IMR-90 (cell line): Measurements from ENCODE around the gene MRAP2. TPM values are rescaled to one million over a fixed set of nuclear protein-coding genes. Genes with fewer than 3 reads are reported as not detected.

Experiments used
- ATAC-seq: fragments of 200-7000 bp; cut with Tn5 transposase; 2 replicates; pipeline ENCODE4 v1.9.1; 2020; ENCODE audit warnings: low read depth, mild to moderate bottlenecking, moderate library complexity
- BruUV-seq: library from RNA; stranded (reverse); fragments of 400-500 nt; replicated peaks from 2 replicates; lab custom pipeline; 2021; lab: Mats Ljungman, UMichigan
- CTCF ChIA-PET: fragments of 300-600 bp; formaldehyde crosslinking; extraction: SDS; loops from one replicate; lab custom pipeline; 2021; ENCODE audit warnings: antibody characterized with exemption; lab: Yijun Ruan, JAX
- POLR2A ChIA-PET: fragments of 300-600 bp; sonication (Branson Sonifier 250); formaldehyde crosslinking; loops from one replicate; lab custom pipeline; 2022; ENCODE audit warnings: antibody characterized with exemption; ENCODE audit not compliant: unreplicated experiment; lab: Charles Lee
- DNase-seq: peaks from one replicate; pipeline ENCODE4 v3.0.0; 2013
- H2AFZ ChIP-seq: replicated peaks from 2 replicates; pipeline ENCODE3; 2013; ENCODE audit warnings: low read length, mild to moderate bottlenecking; ENCODE audit not compliant: poor library complexity
- H2AK5ac ChIP-seq: 2 replicates; pipeline ENCODE4 v1.6.1; 2013; ENCODE audit warnings: low read depth, low read length, inconsistent platforms
- H2AK9ac ChIP-seq: replicated peaks from 2 replicates; pipeline ENCODE3; 2013; ENCODE audit warnings: mild to moderate bottlenecking, low read depth, low read length, moderate library complexity; ENCODE audit not compliant: poor library complexity
- H2BK120ac ChIP-seq: 2 replicates; pipeline ENCODE4 v1.6.1; 2013; ENCODE audit warnings: low read depth, low read length, inconsistent platforms
- H2BK15ac ChIP-seq: 3 replicates; pipeline ENCODE4 v1.6.1; 2013; ENCODE audit warnings: low read depth, low read length, inconsistent platforms
- H2BK20ac ChIP-seq: 2 replicates; pipeline ENCODE4 v1.6.1; 2013; ENCODE audit warnings: low read depth, mild to moderate bottlenecking, inconsistent platforms, low read length, moderate library complexity
- H2BK5ac ChIP-seq: 2 replicates; pipeline ENCODE4 v1.6.1; 2013; ENCODE audit warnings: mild to moderate bottlenecking, low read depth, low read length, inconsistent platforms; ENCODE audit not compliant: poor library complexity, severe bottlenecking
- H3K14ac ChIP-seq: replicated peaks from 2 replicates; pipeline ENCODE4 v1.6.1; 2013; ENCODE audit warnings: low read depth, low read length, inconsistent platforms
- H3K18ac ChIP-seq: 2 replicates; pipeline ENCODE4 v1.6.1; 2013; ENCODE audit warnings: low read depth, low read length, control low read depth
- H3K23ac ChIP-seq: 2 replicates; pipeline ENCODE4 v1.6.1; 2013; ENCODE audit warnings: low read depth, low read length, inconsistent platforms
- H3K27ac ChIP-seq: 2 replicates; pipeline ENCODE4 v1.5.1; 2013; ENCODE audit warnings: mild to moderate bottlenecking, control low read depth, low read length; ENCODE audit not compliant: insufficient read depth
- H3K27me3 ChIP-seq: 2 replicates; pipeline ENCODE4 v1.6.1; 2013; ENCODE audit warnings: low read length; ENCODE audit not compliant: control insufficient read depth, insufficient read depth
- H3K36me3 ChIP-seq: 2 replicates; pipeline ENCODE4 v1.6.1; 2013; ENCODE audit warnings: low read length, mixed read lengths; ENCODE audit not compliant: control insufficient read depth, insufficient read depth
- H3K4ac ChIP-seq: 2 replicates; pipeline ENCODE4 v1.6.1; 2013; ENCODE audit warnings: low read depth, low read length, inconsistent platforms
- H3K4me1 ChIP-seq: 2 replicates; pipeline ENCODE4 v1.6.1; 2013; ENCODE audit warnings: low read length, mixed read lengths; ENCODE audit not compliant: control insufficient read depth, insufficient read depth
- H3K4me2 ChIP-seq: 2 replicates; pipeline ENCODE4 v1.6.1; 2013; ENCODE audit warnings: low read depth, mild to moderate bottlenecking, control low read depth, low read length, moderate library complexity
- H3K4me3 ChIP-seq: 2 replicates; pipeline ENCODE4 v1.5.1; 2013; ENCODE audit warnings: low read depth, mild to moderate bottlenecking, control low read depth, low read length, moderate library complexity; ENCODE audit not compliant: insufficient read depth
- H3K56ac ChIP-seq: 2 replicates; pipeline ENCODE4 v1.6.1; 2013; ENCODE audit warnings: low read length, inconsistent platforms; ENCODE audit not compliant: insufficient read depth; ENCODE audit errors: extremely low read depth
- H3K79me1 ChIP-seq, 2 experiments: 2 replicates each; pipeline ENCODE4 v1.6.1; 2013; ENCODE audit warnings: low read length in 2 of 2, inconsistent platforms in 1 of 2, low read depth in 1 of 2
- H3K9ac ChIP-seq: 2 replicates; pipeline ENCODE4 v1.6.1; 2013; ENCODE audit warnings: low read depth, low read length, control low read depth
- H3K9me1 ChIP-seq: 2 replicates; pipeline ENCODE4 v1.6.1; 2013; ENCODE audit warnings: low read length, inconsistent platforms; ENCODE audit not compliant: insufficient read depth
- H3K9me3 ChIP-seq: 2 replicates; pipeline ENCODE4 v1.6.1; 2013; ENCODE audit warnings: low read length; ENCODE audit not compliant: control insufficient read depth, insufficient read depth
- H4K20me1 ChIP-seq: 2 replicates; pipeline ENCODE4 v1.6.1; 2013; ENCODE audit warnings: low read length, inconsistent platforms; ENCODE audit not compliant: insufficient read depth
- H4K5ac ChIP-seq: 2 replicates; pipeline ENCODE4 v1.6.1; 2013; ENCODE audit warnings: mild to moderate bottlenecking, low read depth, low read length, control low read depth
- H4K8ac ChIP-seq, 2 experiments: 2 replicates each; pipeline ENCODE4 v1.6.1; 2013; ENCODE audit warnings: low read depth in 2 of 2, low read length in 2 of 2, control low read depth in 1 of 2, inconsistent platforms in 1 of 2
- H4K91ac ChIP-seq: 2 replicates; pipeline ENCODE4 v1.6.1; 2013; ENCODE audit warnings: low read depth, low read length, inconsistent platforms; ENCODE audit not compliant: insufficient read depth
- BHLHE40 ChIP-seq: fragments of 150-350 bp; IDR thresholded peaks from 2 replicates; pipeline ENCODE4 v1.6.1; 2016; ENCODE audit warnings: mild to moderate bottlenecking, low read depth, low read length
- CEBPB ChIP-seq: IDR thresholded peaks from 2 replicates; pipeline ENCODE4 v1.6.1; 2012; ENCODE audit warnings: low read depth, low read length, improper control_type of control experiment
- CHD1 ChIP-seq: IDR thresholded peaks from 2 replicates; pipeline ENCODE4 v1.6.1; 2012; ENCODE audit warnings: low read depth, low read length, improper control_type of control experiment
- ELK1 ChIP-seq: fragments of 150-350 bp; IDR thresholded peaks from 2 replicates; pipeline ENCODE4 v1.6.1; 2016; ENCODE audit warnings: low read depth, mild to moderate bottlenecking, low read length, moderate library complexity, borderline replicate concordance
- FOS ChIP-seq: fragments of 150-350 bp; IDR thresholded peaks from 2 replicates; pipeline ENCODE4 v1.6.1; 2016; ENCODE audit warnings: low read depth, low read length
- MAFK ChIP-seq: IDR thresholded peaks from 2 replicates; pipeline ENCODE4 v1.6.1; 2012; ENCODE audit warnings: low read depth, low read length, improper control_type of control experiment
- MXI1 ChIP-seq: IDR thresholded peaks from 2 replicates; pipeline ENCODE4 v1.6.1; 2012; ENCODE audit warnings: low read depth, mild to moderate bottlenecking, low read length, moderate library complexity, borderline replicate concordance
- POLR2A ChIP-seq: IDR thresholded peaks from 2 replicates; pipeline ENCODE4 v1.6.1; 2012; ENCODE audit warnings: mild to moderate bottlenecking, low read depth, low read length
- RAD21 ChIP-seq: IDR thresholded peaks from 2 replicates; pipeline ENCODE4 v1.6.1; 2012; ENCODE audit warnings: low read length, improper control_type of control experiment
- RCOR1 ChIP-seq: IDR thresholded peaks from 2 replicates; pipeline ENCODE4 v1.6.1; 2012; ENCODE audit warnings: mild to moderate bottlenecking, low read length, improper control_type of control experiment; ENCODE audit not compliant: insufficient replicate concordance
- RFX5 ChIP-seq: IDR thresholded peaks from 2 replicates; pipeline ENCODE4 v1.8.0; 2012; ENCODE audit warnings: low read depth, mild to moderate bottlenecking, low read length, moderate library complexity
- SMC3 ChIP-seq: fragments of 150-350 bp; IDR thresholded peaks from 2 replicates; pipeline ENCODE4 v1.6.1; 2016; ENCODE audit warnings: low read depth, mild to moderate bottlenecking, antibody characterized with exemption, low read length, moderate library complexity
- USF2 ChIP-seq: fragments of 150-350 bp; IDR thresholded peaks from 2 replicates; pipeline ENCODE4 v1.6.1; 2017; ENCODE audit warnings: mild to moderate bottlenecking, antibody characterized with exemption, low read length, low read depth
- WGBS, 2 experiments: methylation state at CpG; one replicate each; pipeline versions ENCODE4 v1.1.5 to v1.1.7; 2013; ENCODE audit warnings: missing lambda C conversion rate in 2 of 2; ENCODE audit not compliant: insufficient read length in 1 of 2; ENCODE audit errors: extremely low coverage in 2 of 2; 5-methylcytosine and 5-hydroxymethylcytosine counted together
- dilution Hi-C: fragments of 300-500 bp; cut with HindIII; formaldehyde crosslinking; loops from one replicate; pipeline ENCODE4 v1.14.3; 2018; ENCODE audit warnings: low sequenced_read_pairs; ENCODE audit not compliant: unreplicated experiment
- in situ Hi-C: fragments of 300-500 bp; cut with MboI; formaldehyde crosslinking; loops from 3 replicates; pipeline ENCODE4 v1.14.3; 2019; ENCODE audit warnings: low sequenced_read_pairs, inconsistent platforms, mixed read lengths
- intact Hi-C: fragments of 100-400 bp; cut with micrococcal nuclease; formaldehyde crosslinking; loops from 2 replicates; pipeline ENCODE4 v1.10.0; 2022
- polyA plus RNA-seq, 3 experiments: library from polyadenylated mRNA; depleted of rRNA; stranded (reverse); fragments of >200 nt; gene quantifications; 2 replicates each; pipeline ENCODE4 v1.2.3, GENCODE V29; 2012; ENCODE audit warnings: low replicate concordance in 1 of 3
- total RNA-seq: library from RNA; depleted of rRNA; stranded (reverse); fragments of >200 nt; gene quantifications from 2 replicates; pipeline ENCODE4 v1.2.3, GENCODE V29; 2012

The MRAP2 gene
- total and polyA plus RNA-seq, 2 of the 4 experiments (the other 2 are of a cell fraction), result 0.03 TPM; not detected in 1

GRCh38 chr6:83985308-83985713 lies 48.3 kb upstream of the MRAP2 start:
- Histone ChIP-seq H3K36me3 (no peaks in the 10 kb centered on the region), H2AFZ (no peak overlapping the region), H4K8ac (no peak overlapping the region), H2BK15ac (no peak overlapping the region), H3K9me3 (no peaks in the 10 kb centered on the region), H3K79me1 (no peaks in the 10 kb centered on the region), H4K91ac (no peak overlapping the region), H4K5ac (no peak overlapping the region), H3K27ac (no peak overlapping the region), H3K4ac (no peak overlapping the region), H3K9ac (no peak overlapping the region), H3K4me1 (no peaks in the 10 kb centered on the region), H2BK5ac (no peak overlapping the region), H3K27me3 (no peaks in the 10 kb centered on the region), H3K9me1 (no peaks in the 10 kb centered on the region), H2BK20ac (no peak overlapping the region), H3K56ac (no peak overlapping the region), H2BK120ac (no peak overlapping the region), H3K18ac (no peak overlapping the region), H4K20me1 (no peaks in the 10 kb centered on the region), H3K14ac (no peak overlapping the region), H2AK9ac (no peak overlapping the region), H3K4me2 (no peak overlapping the region), H3K23ac (no peak overlapping the region), H3K4me3 (no peak overlapping the region), H2AK5ac (no peak overlapping the region)
- WGBS, 2 experiments, result no CpG with 5 or more reads among the region's 1 CpG
- dilution Hi-C loops, result no loop called here
- TF ChIP-seq RFX5, result no peak
- no peak for TF ChIP-seq SMC3
- TF ChIP-seq CHD1, result no peak
- no peak for TF ChIP-seq MAFK
- TF ChIP-seq MXI1, result no peak
- no peak for TF ChIP-seq CEBPB
- no peak for TF ChIP-seq USF2
- no peak for TF ChIP-seq RAD21
- no peak for TF ChIP-seq POLR2A
- no peak for TF ChIP-seq FOS
- no peak for TF ChIP-seq RCOR1
- TF ChIP-seq ELK1, result no peak
- no peak for TF ChIP-seq BHLHE40
- ATAC-seq, result no peak
- ChIA-PET CTCF (interaction anchor here (0.6 kb wide), 1 partner anchor 217 kb away, joined by 3 read pairs; no protein-coding TSS in a partner anchor), POLR2A (interaction anchor here (0.6 kb wide), 1 partner anchor 370 kb away, joined by 5 read pairs; no protein-coding TSS in a partner anchor)
- DNase-seq, result no peak
- in situ Hi-C loops, result no loop called here
- no TSS peak for BruUV-seq
- intact Hi-C loops, result no loop called here
